Measurements from ENCODE around the gene RFWD3. TPM values are rescaled to one million over a fixed set of nuclear protein-coding genes. Genes with fewer than 3 reads are reported as not detected.

The RFWD3 gene, protein sequence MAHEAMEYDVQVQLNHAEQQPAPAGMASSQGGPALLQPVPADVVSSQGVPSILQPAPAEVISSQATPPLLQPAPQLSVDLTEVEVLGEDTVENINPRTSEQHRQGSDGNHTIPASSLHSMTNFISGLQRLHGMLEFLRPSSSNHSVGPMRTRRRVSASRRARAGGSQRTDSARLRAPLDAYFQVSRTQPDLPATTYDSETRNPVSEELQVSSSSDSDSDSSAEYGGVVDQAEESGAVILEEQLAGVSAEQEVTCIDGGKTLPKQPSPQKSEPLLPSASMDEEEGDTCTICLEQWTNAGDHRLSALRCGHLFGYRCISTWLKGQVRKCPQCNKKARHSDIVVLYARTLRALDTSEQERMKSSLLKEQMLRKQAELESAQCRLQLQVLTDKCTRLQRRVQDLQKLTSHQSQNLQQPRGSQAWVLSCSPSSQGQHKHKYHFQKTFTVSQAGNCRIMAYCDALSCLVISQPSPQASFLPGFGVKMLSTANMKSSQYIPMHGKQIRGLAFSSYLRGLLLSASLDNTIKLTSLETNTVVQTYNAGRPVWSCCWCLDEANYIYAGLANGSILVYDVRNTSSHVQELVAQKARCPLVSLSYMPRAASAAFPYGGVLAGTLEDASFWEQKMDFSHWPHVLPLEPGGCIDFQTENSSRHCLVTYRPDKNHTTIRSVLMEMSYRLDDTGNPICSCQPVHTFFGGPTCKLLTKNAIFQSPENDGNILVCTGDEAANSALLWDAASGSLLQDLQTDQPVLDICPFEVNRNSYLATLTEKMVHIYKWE
- 10 to 100 TPM in 2 of 4 donors, 1 to 10 TPM in 2; 8.1 to 31.9 (median 15.5) TPM for total RNA-seq

GRCh38 chr16:74666425-74667254 is at the start of gene RFWD3:
Gene RFWD3, minus strand, starts transcription at chr16:74666877. Its CDS starts 5,428 bp downstream, at chr16:74661449.
- peak within 1 kb of the TSS; percentile 41 to 86 (median 76) for H3K27ac ChIP-seq

GRCh38 chr16:74716355-74716754 is 49.7 kb upstream of the RFWD3 start:
- H3K4me3 ChIP-seq = no peak overlapping the region
- WGBS, 2 donors (ENCODE audit: low coverage in 1 of 2) = 20 to 77% methylated on average over 1 to 7 of the region's 15 CpGs
- no peaks in the 10 kb centered on the region for H3K4me1 ChIP-seq

More at GRCh38 chr16:74666425-74667254, at the start of gene RFWD3:
- Histone ChIP-seq H3K4me3 (peak within 1 kb of the TSS; percentile 81 to 88), H3K36me3 (peaks cover 0 to 30% of the 10 kb centered on the region in 2 donors), H3K27me3 (no peaks in the 10 kb centered on the region), H3K4me1 (peaks cover 0 to 24% (median 8%) of the 10 kb centered on the region in 3 donors), H3K9me3 (no peaks in the 10 kb centered on the region)
- WGBS, 2 donors (ENCODE audit: low coverage in 1 of 2) = 0% methylated on average over 13 to 17 of the region's 63 CpGs
- TF ChIP-seq EP300 (IDR thresholded peaks at IDR 0.05) (no peak), CTCF (IDR thresholded peaks at IDR 0.05) (no peak), POLR2A (IDR thresholded peaks at IDR 0.05) (peak in 1 of 2 donors; percentile 63), POLR2AphosphoS5 (IDR thresholded peaks at IDR 0.05) (peak; percentile 55)
- ATAC-seq = peak; percentile 100

DNA sequence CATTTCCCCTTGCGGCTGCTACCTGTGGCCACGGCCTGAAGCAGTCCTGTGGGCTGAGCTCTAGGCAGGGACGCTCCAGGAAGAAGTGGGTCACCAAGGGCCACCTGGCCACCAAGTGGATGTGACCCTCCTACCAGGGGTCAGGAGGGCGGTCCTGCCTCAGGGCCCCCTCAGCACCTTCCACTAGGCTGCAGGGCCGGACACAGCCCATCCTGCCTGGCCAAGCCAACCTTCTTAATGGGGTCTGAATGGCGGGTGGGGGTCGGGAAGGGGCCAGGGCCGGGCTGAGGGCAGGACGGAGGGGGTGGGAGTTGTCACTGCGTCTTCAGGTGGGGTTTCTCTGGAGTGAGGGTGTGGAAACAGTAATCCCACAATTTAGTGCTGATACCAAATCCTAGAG is 47.2 kb upstream of the RFWD3 start:
- Histone ChIP-seq H3K9me3 (no peaks in the 10 kb centered on the region), H3K27ac (no peak overlapping the region), H3K4me1 (no peaks in the 10 kb centered on the region), H3K36me3 (no peaks in the 10 kb centered on the region), H3K27me3 (no peaks in the 10 kb centered on the region), H3K4me3 (no peak overlapping the region)
- WGBS, 2 donors (ENCODE audit: low coverage in 1 of 2) = 79% methylated on average over 3 of the region's 10 CpGs; no CpG with 5 or more reads in 1 of the 2 donors
- TF ChIP-seq EP300 (IDR thresholded peaks at IDR 0.05) (no peak), POLR2AphosphoS5 (IDR thresholded peaks at IDR 0.05) (no peak), POLR2A (IDR thresholded peaks at IDR 0.05) (no peak)
- ATAC-seq = no peak

More at GRCh38 chr16:74716355-74716754, 49.7 kb upstream of the RFWD3 start:
- Histone ChIP-seq H3K9me3 (no peaks in the 10 kb centered on the region), H3K36me3 (no peaks in the 10 kb centered on the region), H3K27me3 (no peaks in the 10 kb centered on the region), H3K27ac (no peak overlapping the region)
- no peak for TF ChIP-seq EP300 (IDR thresholded peaks at IDR 0.05)
- no peak for TF ChIP-seq POLR2A (IDR thresholded peaks at IDR 0.05)
- no peak for TF ChIP-seq POLR2AphosphoS5 (IDR thresholded peaks at IDR 0.05)
- TF ChIP-seq CTCF (IDR thresholded peaks at IDR 0.05) = no peak
- no peak for ATAC-seq

DNA sequence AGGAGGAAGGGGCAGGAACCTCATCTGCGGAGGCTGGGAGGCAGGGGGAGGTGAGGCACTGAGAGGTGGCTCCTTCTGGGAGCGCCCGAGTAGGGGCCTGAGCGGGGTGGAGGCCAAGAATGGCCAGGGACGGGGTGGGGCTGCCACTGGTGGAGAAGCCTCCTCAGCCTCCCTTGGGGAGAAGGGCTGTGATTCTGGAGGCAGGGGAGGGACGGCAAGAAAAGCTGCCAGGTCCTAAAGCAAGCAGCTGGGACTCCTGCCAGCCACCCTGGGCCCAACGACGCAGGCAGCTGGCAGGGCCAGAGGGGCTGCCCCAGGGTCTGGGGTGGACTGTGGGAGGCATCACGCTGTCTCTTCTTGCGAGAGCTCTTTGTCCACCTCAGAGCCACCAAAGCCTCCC is 46.6 kb upstream of the RFWD3 start:
- Histone ChIP-seq H3K4me1 (no peaks in the 10 kb centered on the region), H3K36me3 (no peaks in the 10 kb centered on the region), H3K9me3 (no peaks in the 10 kb centered on the region), H3K27ac (no peak overlapping the region), H3K4me3 (no peak overlapping the region), H3K27me3 (no peaks in the 10 kb centered on the region)
- WGBS, 2 donors (ENCODE audit: low coverage in 1 of 2) = 75 to 88% methylated on average over 4 to 5 of the region's 10 CpGs
- ATAC-seq = no peak
- TF ChIP-seq EP300 (IDR thresholded peaks at IDR 0.05) = no peak
- no peak for TF ChIP-seq POLR2A (IDR thresholded peaks at IDR 0.05)
- TF ChIP-seq CTCF (IDR thresholded peaks at IDR 0.05) = no peak
- no peak for TF ChIP-seq POLR2AphosphoS5 (IDR thresholded peaks at IDR 0.05)
